KMS-11 (cell line): ENCODE measurements around the gene CHRNA3.

ENCODE experiments used
- H2AFZ ChIP-seq: fragments of 200-600 bp; sonication (generic); 2 replicates; pipeline ENCODE4 v1.6.1; 2016; ENCODE audit warnings: antibody characterized with exemption, mixed run types, low read depth
- H3K27ac ChIP-seq: fragments of 200-600 bp; sonication (generic); 2 replicates; pipeline ENCODE4 v1.6.1; 2016; ENCODE audit warnings: mild to moderate bottlenecking, mixed run types
- H3K27me3 ChIP-seq: fragments of 200-600 bp; sonication (generic); 2 replicates; pipeline ENCODE4 v1.6.1; 2017; ENCODE audit warnings: mild to moderate bottlenecking, low read depth, mixed run types, moderate library complexity; ENCODE audit not compliant: insufficient read depth
- H3K36me3 ChIP-seq: fragments of 200-600 bp; sonication (generic); 2 replicates; pipeline ENCODE4 v1.6.1; 2017; ENCODE audit warnings: mild to moderate bottlenecking, mixed run types; ENCODE audit not compliant: insufficient read depth
- H3K4me1 ChIP-seq: fragments of 200-600 bp; sonication (generic); 2 replicates; pipeline ENCODE4 v1.6.1; 2016; ENCODE audit warnings: mild to moderate bottlenecking, low read depth, mixed run types; ENCODE audit not compliant: poor library complexity, severe bottlenecking
- H3K4me2 ChIP-seq: fragments of 200-600 bp; sonication (generic); 2 replicates; pipeline ENCODE4 v1.7.0; 2016; ENCODE audit warnings: mild to moderate bottlenecking, mixed run types
- H3K4me3 ChIP-seq: fragments of 200-600 bp; sonication (generic); IDR thresholded peaks from 2 replicates; pipeline ENCODE4 v1.6.1; 2017; ENCODE audit warnings: low read depth, low read length, mixed read lengths; ENCODE audit not compliant: insufficient read depth
- H3K79me2 ChIP-seq: fragments of 200-600 bp; sonication (generic); 2 replicates; pipeline ENCODE4 v1.6.1; 2016; ENCODE audit warnings: low read depth, mixed run types; ENCODE audit not compliant: insufficient read depth
- H3K9ac ChIP-seq: fragments of 200-600 bp; sonication (generic); 2 replicates; pipeline ENCODE4 v1.6.1; 2016; ENCODE audit warnings: mild to moderate bottlenecking, mixed run types
- H4K20me1 ChIP-seq: fragments of 200-600 bp; sonication (generic); 2 replicates; pipeline ENCODE4 v1.6.1; 2016; ENCODE audit warnings: mild to moderate bottlenecking, mixed run types; ENCODE audit not compliant: insufficient read depth
- TF ChIP-seq, protein P1 (sequence below): fragments of 200-600 bp; sonication (generic); conservative IDR thresholded peaks from 2 replicates; pipeline ENCODE4 v1.6.1; 2017; ENCODE audit warnings: low read depth, mild to moderate bottlenecking, antibody characterized with exemption, low read length, moderate library complexity, mixed read lengths

Gene CHRNA3

DNA sequence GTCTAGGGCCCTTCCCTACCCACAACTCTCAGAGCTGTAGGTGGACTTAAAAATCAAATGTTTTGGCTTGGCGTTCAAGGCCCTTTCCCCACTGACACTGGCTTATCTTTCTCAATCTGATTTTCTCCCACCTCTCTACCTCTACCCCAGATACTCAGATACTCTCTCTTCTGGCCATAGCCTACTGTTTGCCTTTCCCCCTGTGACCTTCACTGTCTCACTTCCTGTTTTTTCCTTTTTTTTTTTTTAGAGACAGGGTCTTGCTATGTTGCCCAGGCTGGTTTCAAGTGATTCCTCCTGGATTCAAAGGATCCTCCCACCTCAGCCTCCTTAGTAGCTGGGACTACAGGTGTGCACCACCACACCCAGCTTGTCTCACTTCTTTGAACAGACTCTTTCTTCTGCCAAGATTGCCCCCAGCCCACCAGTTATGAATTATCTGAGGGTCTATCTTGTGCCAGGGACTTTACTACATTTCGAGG is 15.6 kb upstream of the CHRNA3 start:
- H4K20me1 ChIP-seq = no peaks in the 10 kb centered on the region
- H3K79me2 ChIP-seq = no peaks in the 10 kb centered on the region
- H3K27me3 ChIP-seq = no peaks in the 10 kb centered on the region
- H3K4me2 ChIP-seq = no peak overlapping the region
- H3K36me3 ChIP-seq = no peaks in the 10 kb centered on the region
- no peak overlapping the region for H3K9ac ChIP-seq
- H3K27ac ChIP-seq = no peak overlapping the region
- TF ChIP-seq, protein P1, sequence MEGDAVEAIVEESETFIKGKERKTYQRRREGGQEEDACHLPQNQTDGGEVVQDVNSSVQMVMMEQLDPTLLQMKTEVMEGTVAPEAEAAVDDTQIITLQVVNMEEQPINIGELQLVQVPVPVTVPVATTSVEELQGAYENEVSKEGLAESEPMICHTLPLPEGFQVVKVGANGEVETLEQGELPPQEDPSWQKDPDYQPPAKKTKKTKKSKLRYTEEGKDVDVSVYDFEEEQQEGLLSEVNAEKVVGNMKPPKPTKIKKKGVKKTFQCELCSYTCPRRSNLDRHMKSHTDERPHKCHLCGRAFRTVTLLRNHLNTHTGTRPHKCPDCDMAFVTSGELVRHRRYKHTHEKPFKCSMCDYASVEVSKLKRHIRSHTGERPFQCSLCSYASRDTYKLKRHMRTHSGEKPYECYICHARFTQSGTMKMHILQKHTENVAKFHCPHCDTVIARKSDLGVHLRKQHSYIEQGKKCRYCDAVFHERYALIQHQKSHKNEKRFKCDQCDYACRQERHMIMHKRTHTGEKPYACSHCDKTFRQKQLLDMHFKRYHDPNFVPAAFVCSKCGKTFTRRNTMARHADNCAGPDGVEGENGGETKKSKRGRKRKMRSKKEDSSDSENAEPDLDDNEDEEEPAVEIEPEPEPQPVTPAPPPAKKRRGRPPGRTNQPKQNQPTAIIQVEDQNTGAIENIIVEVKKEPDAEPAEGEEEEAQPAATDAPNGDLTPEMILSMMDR = no peak
- no peaks in the 10 kb centered on the region for H3K4me1 ChIP-seq
- H3K4me3 ChIP-seq = no peak overlapping the region
- H2AFZ ChIP-seq = no peak overlapping the region

DNA sequence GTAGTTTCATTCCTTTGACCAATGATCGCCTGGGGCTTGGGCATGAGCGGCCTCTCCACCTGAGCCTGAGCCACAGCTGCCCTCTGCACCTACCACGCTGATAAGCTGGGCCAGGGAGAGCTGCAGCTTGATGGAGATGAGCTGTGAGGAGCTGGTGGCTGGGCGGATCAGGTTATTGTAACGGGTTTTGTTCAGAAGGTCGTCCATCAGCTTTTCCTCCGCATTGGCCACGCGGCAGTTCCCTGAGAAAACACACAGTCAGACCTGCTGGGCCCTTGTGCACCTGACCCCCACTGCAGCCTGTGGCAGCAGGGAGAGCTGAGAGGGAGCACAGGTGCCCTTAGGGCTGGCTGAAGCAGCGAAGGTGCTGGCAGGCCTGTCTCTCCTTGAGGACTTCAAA is 14.6 kb upstream of the CHRNA3 start:
- no peaks in the 10 kb centered on the region for H3K36me3 ChIP-seq
- no peak overlapping the region for H3K27ac ChIP-seq
- H3K4me1 ChIP-seq = no peaks in the 10 kb centered on the region
- no peak overlapping the region for H3K4me2 ChIP-seq
- H3K79me2 ChIP-seq = no peaks in the 10 kb centered on the region
- TF ChIP-seq, protein P1 = no peak
- H3K9ac ChIP-seq = no peak overlapping the region
- no peaks in the 10 kb centered on the region for H3K27me3 ChIP-seq
- H3K4me3 ChIP-seq = no peak overlapping the region
- no peak overlapping the region for H2AFZ ChIP-seq
- no peaks in the 10 kb centered on the region for H4K20me1 ChIP-seq

DNA sequence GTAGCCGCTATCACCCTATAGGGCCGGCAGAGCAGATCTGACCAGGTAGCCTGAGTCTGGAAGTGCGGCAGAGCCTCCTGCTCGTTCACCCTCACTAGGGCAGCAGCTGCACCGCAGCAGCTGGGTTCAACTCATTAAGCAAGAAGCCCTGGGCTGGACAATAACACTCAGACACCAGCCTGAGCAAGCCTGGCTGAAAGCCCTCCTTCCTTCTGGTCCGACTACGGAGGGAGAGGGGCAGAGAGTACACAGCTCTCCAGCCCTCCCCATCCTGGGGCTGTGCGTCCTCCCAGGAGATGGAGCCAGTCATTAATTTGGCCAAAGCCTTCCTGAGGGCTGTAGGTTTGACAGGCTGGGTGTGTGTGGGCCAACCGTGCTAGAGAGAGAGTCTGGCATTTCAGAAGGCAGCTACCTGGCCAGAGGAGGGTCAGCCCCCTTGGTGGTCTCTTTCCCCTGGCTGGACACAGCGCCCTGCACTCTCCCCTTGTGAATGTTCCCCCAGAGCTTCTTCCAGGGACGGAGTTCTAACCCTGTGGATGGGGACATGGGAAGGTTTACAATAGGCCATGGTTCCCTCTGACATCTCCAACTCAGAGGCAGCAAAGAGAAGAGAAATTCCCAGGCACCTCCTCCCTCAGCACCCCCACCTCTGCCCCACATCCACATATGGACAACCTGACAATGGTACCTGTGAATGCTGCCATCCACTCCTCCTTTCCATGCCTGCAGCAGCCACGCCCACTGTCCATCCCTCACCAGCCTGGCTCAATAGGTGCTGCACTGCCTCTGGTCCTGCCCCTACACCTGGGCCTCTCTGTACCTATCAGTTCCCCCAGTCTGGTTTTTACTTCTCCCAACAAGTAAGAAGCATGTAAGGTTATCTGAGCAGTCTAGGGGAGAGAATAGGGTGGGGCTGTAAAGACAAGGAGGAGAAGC is 13.7 kb upstream of the CHRNA3 start:
- no peak overlapping the region for H2AFZ ChIP-seq
- H3K27me3 ChIP-seq = no peaks in the 10 kb centered on the region

DNA sequence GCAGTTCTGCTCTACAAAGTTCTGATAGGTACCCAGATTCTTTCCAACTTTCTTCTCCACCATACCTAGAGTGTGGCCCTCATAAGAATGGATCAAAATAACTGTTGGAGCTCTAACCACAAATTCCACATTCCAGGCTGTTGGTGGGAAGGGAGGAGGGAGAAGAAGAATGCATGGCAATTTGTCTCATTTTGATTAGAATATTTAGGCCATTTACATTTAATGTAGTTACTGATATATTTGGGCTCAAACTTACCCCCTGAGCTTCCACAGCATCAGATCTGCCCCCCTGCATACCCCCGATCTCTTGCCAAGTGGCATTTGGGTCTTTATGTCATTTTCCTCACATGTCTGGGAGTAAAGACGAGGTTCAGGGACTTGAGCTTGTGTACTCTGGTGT is 12.6 kb upstream of the CHRNA3 start:
- no peak overlapping the region for H3K4me3 ChIP-seq
- H3K27me3 ChIP-seq = no peaks in the 10 kb centered on the region
- H2AFZ ChIP-seq = no peak overlapping the region
- no peak overlapping the region for H3K4me2 ChIP-seq
- no peaks in the 10 kb centered on the region for H4K20me1 ChIP-seq
- TF ChIP-seq, protein P1 = no peak
- H3K27ac ChIP-seq = no peak overlapping the region
- no peak overlapping the region for H3K9ac ChIP-seq
- H3K36me3 ChIP-seq = no peaks in the 10 kb centered on the region
- H3K4me1 ChIP-seq = no peaks in the 10 kb centered on the region
- H3K79me2 ChIP-seq = no peaks in the 10 kb centered on the region

More for the DNA sequence above, 13.7 kb upstream of the CHRNA3 start:
- Histone ChIP-seq H3K36me3 (no peaks in the 10 kb centered on the region), H3K79me2 (no peaks in the 10 kb centered on the region), H3K4me2 (no peak overlapping the region), H3K27ac (no peak overlapping the region), H3K9ac (no peak overlapping the region), H3K4me1 (no peaks in the 10 kb centered on the region), H3K4me3 (no peak overlapping the region), H4K20me1 (no peaks in the 10 kb centered on the region)
- TF ChIP-seq, protein P1 = no peak
